Endothelial cell of umbilical vein (primary cell): ENCODE measurements around the gene C8A. TPM values are rescaled to one million over a fixed set of nuclear protein-coding genes. Genes with fewer than 3 reads are reported as not detected.

Experiments
- BruUV-seq: library from RNA; stranded (reverse); fragments of 400-500 nt; replicated peaks from 2 replicates; lab custom pipeline; 2021; lab: Mats Ljungman, UMichigan
- CTCF ChIA-PET: fragments of 300-600, 350-600 bp; sonication (Branson Sonifier 250); formaldehyde crosslinking; loops from one replicate; lab custom pipeline; 2021; ENCODE audit warnings: antibody characterized with exemption, inconsistent platforms; lab: Charles Lee
- POLR2A ChIA-PET: fragments of 300-600, 350-600 bp; sonication (Branson Sonifier 250); formaldehyde crosslinking; loops from one replicate; lab custom pipeline; 2021; ENCODE audit warnings: antibody characterized with exemption, inconsistent platforms; lab: Charles Lee
- DNase-seq: peaks from one replicate; pipeline ENCODE4 v3.0.0-alpha.2; 2011; ENCODE audit warnings: low read depth, low spot score
- FAIRE-seq: peaks from 2 replicates; lab custom pipeline; 2011; peaks lifted over from hg19 to GRCh38; lab: Jason Lieb, UNC
- H2AFZ ChIP-seq: 2 replicates; pipeline ENCODE4 v1.6.0; 2012; ENCODE audit warnings: low read depth, low read length, control low read depth, inconsistent platforms
- H3K27ac ChIP-seq: 2 replicates; pipeline ENCODE4 v1.5.1; 2011; ENCODE audit warnings: low read depth, mild to moderate bottlenecking, control low read depth, low read length, moderate library complexity; ENCODE audit not compliant: insufficient read depth
- H3K27me3 ChIP-seq, 2 experiments: 2 replicates each; pipeline versions ENCODE4 v1.6.0 to v1.6.1; 2011; ENCODE audit warnings: low read length in 2 of 2, mixed read lengths in 1 of 2; ENCODE audit not compliant: control insufficient read depth in 2 of 2, insufficient read depth in 2 of 2
- H3K36me3 ChIP-seq, 2 experiments: 2 replicates in 1 of 2; 3 replicates in 1 of 2; pipeline ENCODE4 v1.5.1; 2011; ENCODE audit warnings: low read length in 2 of 2, mild to moderate bottlenecking in 1 of 2, moderate library complexity in 1 of 2; ENCODE audit not compliant: control insufficient read depth in 2 of 2, insufficient read depth in 2 of 2; ENCODE audit errors: extremely low read depth in 1 of 2
- H3K4me1 ChIP-seq: 3 replicates; pipeline ENCODE4 v1.5.1; 2011; ENCODE audit warnings: mild to moderate bottlenecking, low read length; ENCODE audit not compliant: control insufficient read depth, insufficient read depth; ENCODE audit errors: extremely low read depth
- H3K4me2 ChIP-seq: 2 replicates; pipeline ENCODE4 v1.6.1; 2011; ENCODE audit warnings: low read length, control low read depth, mixed read lengths; ENCODE audit not compliant: insufficient read depth
- H3K4me3 ChIP-seq, 3 experiments: fragments of 200-600 bp in 1 of 3; sonication (generic), shearing (Covaris generic) in 1 of 3; replicated peaks in 1 of 3; 2 replicates each; pipeline ENCODE4 v1.5.1; 2011 to 2016; ENCODE audit warnings: control low read depth in 3 of 3, low read length in 3 of 3, mild to moderate bottlenecking in 2 of 3, inconsistent platforms in 1 of 3, low read depth in 1 of 3, moderate library complexity in 1 of 3; ENCODE audit not compliant: insufficient read depth in 1 of 3
- H3K79me2 ChIP-seq: 2 replicates; pipeline ENCODE4 v1.6.0; 2012; ENCODE audit warnings: low read length, inconsistent platforms; ENCODE audit not compliant: control insufficient read depth, insufficient read depth
- H3K9ac ChIP-seq: replicated peaks from 2 replicates; pipeline ENCODE3; 2011; ENCODE audit warnings: low read length, control low read depth; ENCODE audit not compliant: insufficient read depth; ENCODE audit errors: extremely low read depth
- H3K9me1 ChIP-seq: replicated peaks from 3 replicates; pipeline ENCODE4 v1.6.0; 2011; ENCODE audit warnings: mild to moderate bottlenecking, low read length; ENCODE audit not compliant: control insufficient read depth, insufficient read depth; ENCODE audit errors: extremely low read depth
- H3K9me3 ChIP-seq: replicated peaks from 2 replicates; pipeline ENCODE4 v1.5.1; 2012; ENCODE audit warnings: low read length, inconsistent platforms; ENCODE audit not compliant: control insufficient read depth, insufficient read depth
- H4K20me1 ChIP-seq: replicated peaks from 2 replicates; pipeline ENCODE3; 2011; ENCODE audit warnings: mild to moderate bottlenecking, low read length; ENCODE audit not compliant: control insufficient read depth, insufficient read depth; ENCODE audit errors: extremely low read depth
- CTCF ChIP-seq, 2 donors: IDR thresholded peaks; 1 replicate in 1 of 2; 2 replicates in 1 of 2; pipeline ENCODE4 v1.5.1; 2011; ENCODE audit warnings: low read length in 2 of 2, mild to moderate bottlenecking in 2 of 2, moderate library complexity in 2 of 2, control low read depth in 1 of 2, inconsistent platforms in 1 of 2, low read depth in 1 of 2; ENCODE audit not compliant: insufficient read depth in 1 of 2; ENCODE audit errors: extremely low read depth in 1 of 2
- EZH2 ChIP-seq: IDR thresholded peaks from 2 replicates; pipeline ENCODE4 v1.6.1; 2012; ENCODE audit warnings: borderline replicate concordance, low read depth, mild to moderate bottlenecking, moderate library complexity, low read length, inconsistent platforms; ENCODE audit not compliant: severe bottlenecking
- FOS ChIP-seq: IDR thresholded peaks from 2 replicates; pipeline ENCODE4 v1.6.1; 2011; ENCODE audit warnings: mild to moderate bottlenecking, low read length, moderate library complexity, borderline replicate concordance; ENCODE audit not compliant: insufficient read depth
- GATA2 ChIP-seq: IDR thresholded peaks from 2 replicates; pipeline ENCODE4 v1.7.0; 2011; ENCODE audit warnings: low read depth, mild to moderate bottlenecking, moderate library complexity, mixed read lengths, low read length; ENCODE audit not compliant: insufficient read length, insufficient read depth
- JUN ChIP-seq: IDR thresholded peaks from 2 replicates; pipeline ENCODE4 v1.6.1; 2011; ENCODE audit warnings: borderline replicate concordance, low read depth; ENCODE audit not compliant: insufficient read length, insufficient read depth
- MAX ChIP-seq: IDR thresholded peaks from 2 replicates; pipeline ENCODE4 v1.6.1; 2011; ENCODE audit not compliant: insufficient read depth, insufficient read length
- MYC ChIP-seq: IDR thresholded peaks from one replicate; pipeline ENCODE4 v1.6.1; 2011; ENCODE audit warnings: mild to moderate bottlenecking, low read depth, low read length
- POLR2A ChIP-seq: IDR thresholded peaks from 2 replicates; pipeline ENCODE4 v1.6.1; 2012; ENCODE audit warnings: low read depth, mild to moderate bottlenecking, control low read depth, low read length
- POLR2AphosphoS5 ChIP-seq: IDR thresholded peaks from 2 replicates; pipeline ENCODE4 v1.6.1; 2012; ENCODE audit warnings: low read depth, mild to moderate bottlenecking, control low read depth, low read length, moderate library complexity; ENCODE audit not compliant: insufficient read depth
- dilution Hi-C: fragments of 300-500 bp; cut with MboI; formaldehyde crosslinking; loops from one replicate; pipeline ENCODE4 v1.15.0; 2019; ENCODE audit warnings: low sequenced_read_pairs; ENCODE audit not compliant: extremely low pct_ligation_motif_present
- intact Hi-C: fragments of 100-400 bp; cut with micrococcal nuclease; formaldehyde crosslinking; loops from one replicate; pipeline ENCODE4 v1.10.0; 2022
- polyA plus RNA-seq, 4 experiments: library from polyadenylated mRNA; depleted of rRNA in 3 of 4; stranded (reverse) in 3 of 4; unstranded in 1 of 4; fragments of >200 nt; gene quantifications; 2 replicates each; pipeline versions ENCODE4 v1.2.1 to v1.2.3, GENCODE V29; 2011 to 2012; ENCODE audit warnings: missing spikeins in 1 of 4
- total RNA-seq: library from RNA; stranded (reverse); gene quantifications from 2 replicates; pipeline ENCODE4 v1.2.3, GENCODE V29; 2021

C8A gene
- total and polyA plus RNA-seq, 2 donors (not counting 3 experiments of a cell fraction or from before 2014, with no cell fraction given) = not detected

DNA sequence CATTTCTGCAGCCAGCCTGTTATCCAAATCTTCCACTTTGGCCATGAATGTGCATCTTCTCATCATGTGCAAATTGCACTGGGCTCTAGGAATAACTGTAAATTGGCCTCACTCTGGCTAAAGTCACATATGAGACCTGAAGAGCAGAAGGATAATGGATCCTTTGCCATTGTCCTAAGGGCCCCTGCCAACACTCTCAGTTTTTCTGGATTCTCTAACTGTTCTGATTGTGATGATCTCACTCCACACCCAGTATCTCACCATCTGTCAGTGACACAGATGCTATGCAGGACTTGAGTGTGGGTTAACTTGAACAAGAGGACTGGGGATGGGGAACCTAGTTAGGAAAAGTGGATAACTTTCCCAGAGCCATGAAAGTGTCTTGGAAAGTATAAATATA is 26.9 kb upstream of the C8A start:
- no peaks in the 10 kb centered on the region for H3K9me1 ChIP-seq
- H3K9ac ChIP-seq = no peak overlapping the region
- no peaks in the 10 kb centered on the region for H3K36me3 ChIP-seq
- no peak overlapping the region for H3K4me2 ChIP-seq
- DNase-seq (no peak), FAIRE-seq (no peak)
- peaks cover 5% of the 10 kb centered on the region for H3K4me1 ChIP-seq
- TF ChIP-seq GATA2 (no peak), MYC (no peak), POLR2A (no peak), EZH2 (no peak), JUN (no peak), MAX (no peak), CTCF (IDR thresholded peaks at IDR 0.05; ENCODE audit: extremely low read depth in 1 of 2, insufficient read depth in 1 of 2, low read depth in 1 of 2, low read length in 2 of 2) (no peak), FOS (no peak), POLR2AphosphoS5 (no peak)
- intact Hi-C loops (loop anchor here (10.0 kb wide), 1 partner anchor 1683 kb away; no protein-coding TSS in a partner anchor), dilution Hi-C loops (no loop called here)
- CTCF ChIA-PET = interaction anchor here (0.6 to 1.2 kb wide), 2 partner anchors 1452 to 1837 kb away, joined by 3 read pairs; no protein-coding TSS in a partner anchor
- no peaks in the 10 kb centered on the region for H3K79me2 ChIP-seq
- no peaks in the 10 kb centered on the region for H4K20me1 ChIP-seq
- H2AFZ ChIP-seq = no peak overlapping the region
- BruUV-seq = no TSS peak
- no peak overlapping the region for H3K4me3 ChIP-seq
- H3K27ac ChIP-seq = no peak overlapping the region
- H3K27me3 ChIP-seq = no peaks in the 10 kb centered on the region
- H3K9me3 ChIP-seq = no peaks in the 10 kb centered on the region
- POLR2A ChIA-PET = no interaction called here
